ENCODE results near the gene HDAC11. TPM values are rescaled to one million over a fixed set of nuclear protein-coding genes. Genes with fewer than 3 reads are reported as not detected.

Gene HDAC11
- total and polyA plus RNA-seq, 2 of the 4 experiments (the other 2 are of a cell fraction), result 9.1 to 11.4 TPM

DNA sequence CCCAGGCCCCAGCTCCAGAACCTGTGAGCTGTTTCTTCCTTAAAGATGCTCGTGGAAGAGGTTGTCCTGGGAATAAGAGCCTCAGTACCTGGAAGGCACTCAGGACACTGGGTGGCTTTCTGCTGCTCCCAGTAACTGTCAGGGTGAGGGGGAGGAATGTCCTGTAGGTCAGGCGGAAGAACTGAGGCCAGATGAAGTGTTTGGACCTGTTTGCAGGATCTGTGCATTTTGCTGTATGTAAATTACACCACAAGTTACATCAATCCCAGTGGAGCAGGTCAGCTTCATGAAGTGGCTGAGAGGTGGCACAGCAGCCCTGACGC is 27.1 kb downstream of the HDAC11 start:
- Histone ChIP-seq H3K4me1 (ENCODE audit: control insufficient read depth, insufficient read depth, low read length) (peaks cover 10% of the 10 kb centered on the region), H3K56ac (ENCODE audit: extremely low read depth, insufficient read depth, low read length) (no peak overlapping the region), H3K27ac (ENCODE audit: insufficient read depth, low read length) (no peak overlapping the region), H3K4me3 (ENCODE audit: insufficient read depth, low read depth, low read length) (no peak overlapping the region), H3K23ac (ENCODE audit: low read depth, low read length) (no peak overlapping the region; the same call in 1 of the 2 replicates), H3K79me1 (ENCODE audit: low read depth in 1 of 2, low read length in 2 of 2) (no peaks in the 10 kb centered on the region), H3K4me2 (ENCODE audit: low read depth, low read length) (no peak overlapping the region), H4K5ac (ENCODE audit: low read depth, low read length) (no peak overlapping the region; the same call in 1 of the 2 replicates), H3K4ac (ENCODE audit: low read depth, low read length) (peak overlapping the region; percentile 41; the same call in 1 of the 2 replicates), H2BK5ac (ENCODE audit: low read depth, low read length, poor library complexity, severe bottlenecking) (no peak overlapping the region), H3K9me3 (ENCODE audit: control insufficient read depth, insufficient read depth, low read length) (no peaks in the 10 kb centered on the region), H3K9ac (ENCODE audit: low read depth, low read length) (no peak overlapping the region), H4K91ac (ENCODE audit: insufficient read depth, low read depth, low read length) (no peak overlapping the region), H2BK20ac (ENCODE audit: low read depth, low read length) (no peak overlapping the region), H3K18ac (ENCODE audit: low read depth, low read length) (no peak overlapping the region), H2BK120ac (ENCODE audit: low read depth, low read length) (peak overlapping the region; percentile 12; the same call in 1 of the 2 replicates), H3K14ac (replicated peaks; ENCODE audit: low read depth, low read length) (no peak overlapping the region), H3K9me1 (ENCODE audit: insufficient read depth, low read length) (peaks cover 9% of the 10 kb centered on the region; the same call in 1 of the 2 replicates), H2AK9ac (replicated peaks; ENCODE audit: low read depth, low read length, poor library complexity) (no peak overlapping the region), H4K8ac (ENCODE audit: low read depth in 2 of 2, low read length in 2 of 2) (no peak overlapping the region), H2BK15ac (ENCODE audit: low read depth, low read length) (no peak overlapping the region), H4K20me1 (ENCODE audit: insufficient read depth, low read length) (no peaks in the 10 kb centered on the region), H3K27me3 (ENCODE audit: control insufficient read depth, insufficient read depth, low read length) (no peaks in the 10 kb centered on the region), H2AFZ (replicated peaks; ENCODE audit: low read length, poor library complexity) (no peak overlapping the region), H2AK5ac (ENCODE audit: low read depth, low read length) (no peak overlapping the region), H3K36me3 (ENCODE audit: control insufficient read depth, insufficient read depth, low read length) (no peaks in the 10 kb centered on the region)
- in situ Hi-C loops (cut with MboI; ENCODE audit: low sequenced_read_pairs), result no loop called here
- no TSS peak for BruUV-seq (replicated peaks)
- WGBS, 2 experiments (ENCODE audit: extremely low coverage in 2 of 2, insufficient read length in 1 of 2), result 37% methylated on average over 2 of the region's 3 CpGs; no CpG with 5 or more reads in 1 of the 2 experiments
- TF ChIP-seq NFE2L2 (IDR thresholded peaks at IDR 0.05; ENCODE audit: low read depth, low read length), result no peak
- no peak for TF ChIP-seq RCOR1 (IDR thresholded peaks at IDR 0.05; ENCODE audit: insufficient replicate concordance, low read length)
- TF ChIP-seq FOS (IDR thresholded peaks at IDR 0.05; ENCODE audit: low read depth, low read length), result no peak
- no peak for TF ChIP-seq MXI1 (IDR thresholded peaks at IDR 0.05; ENCODE audit: borderline replicate concordance, low read depth, low read length)
- DNase-seq, result no peak
- CTCF ChIA-PET, result interaction anchor here (0.8 to 1.1 kb wide), 2 partner anchors 11 to 141 kb away, joined by 3 read pairs; no protein-coding TSS in a partner anchor
- dilution Hi-C loops (cut with HindIII; ENCODE audit: low sequenced_read_pairs, unreplicated experiment), result no loop called here
- no peak for ATAC-seq (ENCODE audit: low read depth)
- POLR2A ChIA-PET (ENCODE audit: unreplicated experiment), result no interaction called here
- intact Hi-C loops (cut with micrococcal nuclease), result no loop called here

Data from IMR-90 (cell line).